T-helper 17 cell (primary cell): ENCODE data around the gene GTF2E1. TPM values are rescaled to one million over a fixed set of nuclear protein-coding genes. Genes with fewer than 3 reads are reported as not detected.

Source experiments
- ATAC-seq: fragments of 150-1000 bp; cut with Tn5 transposase; 2 replicates; pipeline ENCODE4 v1.10.0; 2021; ENCODE audit warnings: mild to moderate bottlenecking, moderate library complexity
- DNase-seq, 3 donors: peaks; one replicate each; pipeline versions ENCODE4 v3.0.0 to v3.0.0-alpha.2; 2020 to 2021
- H3K9me3 ChIP-seq: one replicate; pipeline ENCODE4 v1.7.0; 2013; ENCODE audit warnings: low read length, mild to moderate bottlenecking; ENCODE audit not compliant: control insufficient read depth, poor library complexity, severe bottlenecking
- H3K27ac Mint-ChIP-seq: one replicate; pipeline ENCODE4 v1.8.0; 2022; ENCODE audit warnings: mild to moderate bottlenecking, moderate library complexity, mixed read lengths
- H3K27me3 Mint-ChIP-seq: one replicate; pipeline ENCODE4 v1.8.0; 2022; ENCODE audit warnings: mixed read lengths
- H3K36me3 Mint-ChIP-seq: one replicate; pipeline ENCODE4 v1.8.0; 2022; ENCODE audit warnings: low read depth, mixed read lengths
- H3K4me1 Mint-ChIP-seq: one replicate; pipeline ENCODE4 v1.8.0; 2022; ENCODE audit warnings: mild to moderate bottlenecking, mixed read lengths
- H3K4me3 Mint-ChIP-seq: one replicate; pipeline ENCODE4 v1.8.0; 2022; ENCODE audit warnings: mild to moderate bottlenecking, moderate library complexity, mixed read lengths
- total RNA-seq, 4 donors: library from RNA in 2 of 4; stranded (reverse) in 2 of 4; gene quantifications; one replicate each; pipeline ENCODE4 v1.2.3 and lab custom pipeline; 2022 to 2026

Gene GTF2E1
- total RNA-seq, 2 donors from 2014 or later, result 9.6 to 11.4 TPM

- DNase-seq (no peak), ATAC-seq (no peak)
- Mint-ChIP-seq H3K27ac (no peak overlapping the region), H3K36me3 (no peaks in the 10 kb centered on the region), H3K27me3 (peaks cover 24% of the 10 kb centered on the region), H3K4me3 (no peak overlapping the region), H3K4me1 (no peaks in the 10 kb centered on the region)
- H3K9me3 ChIP-seq, result no peaks in the 10 kb centered on the region
These were observed 88.5 kb downstream of the GTF2E1 start for GRCh38 chr3:120831066-120831465.

Other genes starting within 250 kb of the GTF2E1 start
- gene NDUFB4, start 146.4 kb upstream of the GTF2E1 start, total RNA-seq, result 10 to 100 TPM; 69.9 to 77.3 TPM
- 10 to 100 TPM in 1 of 2 donors, 1 to 10 TPM in 1; 2.8 to 19.1 TPM for gene HGD, start 60.5 kb upstream of the GTF2E1 start, total RNA-seq
- 10 to 100 TPM; 17.3 to 17.8 TPM for gene RABL3, start 228 bp upstream of the GTF2E1 start, total RNA-seq
- not detected for gene STXBP5L, start 165.5 kb downstream of the GTF2E1 start, total RNA-seq